CD4-positive, alpha-beta T cell treated with Interleukin-4 for 4 hours (primary cell): Measurements from ENCODE around the gene RMP24.
"Not testable (repeated sequence)": the region's sequence is repeated elsewhere in the genome, so short reads cannot be mapped to it uniquely, and the experiment has no call there.

Experiments used
- DNase-seq: peaks from one replicate; pipeline ENCODE4 v3.0.0-alpha.2; 2020

RMP24 gene

GRCh38 chr18:35972197-35973000 lies at the start of gene RMP24:
Gene RMP24 (plus strand): TSS chr18:35972679.
- peak; percentile 94 for DNase-seq

DNA sequence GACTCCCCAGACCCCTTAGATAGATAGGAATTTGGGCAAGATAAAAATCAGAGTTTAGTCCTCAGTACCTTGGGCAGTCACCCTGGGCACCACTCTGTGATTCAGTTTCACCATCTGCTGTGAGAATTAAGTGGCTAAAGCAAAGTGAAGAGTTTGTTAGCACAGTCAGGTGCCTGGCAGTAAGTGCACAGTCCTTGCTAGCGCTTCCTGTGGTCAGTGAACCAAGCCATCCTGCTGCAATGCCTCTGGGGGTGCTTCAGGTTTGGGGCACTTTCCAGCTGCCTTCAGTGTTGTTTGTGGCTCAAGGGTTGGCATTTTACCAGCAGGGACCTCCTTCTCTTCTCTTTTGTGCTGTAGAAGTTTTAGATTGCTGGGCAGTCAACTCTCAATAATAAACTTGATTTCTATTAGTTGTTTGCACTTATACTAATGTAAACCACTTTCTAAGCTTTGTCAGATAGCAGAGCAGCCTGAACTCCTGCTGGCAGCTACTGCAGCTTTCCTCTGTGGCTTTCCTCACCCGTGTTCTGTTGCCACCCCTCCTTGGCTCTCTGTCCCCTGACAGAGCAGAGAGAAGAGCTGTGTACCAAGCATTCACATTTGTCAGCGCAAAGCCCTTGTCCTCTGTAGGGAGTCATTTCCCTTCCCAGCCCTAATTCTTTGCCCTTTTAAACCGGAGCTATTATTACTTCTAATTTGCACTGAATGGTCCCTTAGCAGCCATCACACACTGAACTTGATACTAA lies 48.4 kb upstream of the RMP24 start:
- DNase-seq, result no peak

- DNase-seq, result no peak
Measured at GRCh38 chr18:35926884-35927283, 45.6 kb upstream of the RMP24 start.

- no peak for DNase-seq
Measured at GRCh38 chr18:35927430-35927829, 45.0 kb upstream of the RMP24 start.

- no peak for DNase-seq
Measured at GRCh38 chr18:35933982-35934381, 38.5 kb upstream of the RMP24 start.

- no peak for DNase-seq
Measured at GRCh38 chr18:35934891-35935290, 37.6 kb upstream of the RMP24 start.

- no peak for DNase-seq
Measured at GRCh38 chr18:35935805-35936204, 36.7 kb upstream of the RMP24 start.

- DNase-seq, result no peak
Measured at GRCh38 chr18:35936951-35937350, 35.5 kb upstream of the RMP24 start.

GRCh38 chr18:35938158-35938557 lies 34.3 kb upstream of the RMP24 start:
- DNase-seq, result no peak

- DNase-seq, result no peak
Measured at GRCh38 chr18:35938562-35938961, 33.9 kb upstream of the RMP24 start.

DNA sequence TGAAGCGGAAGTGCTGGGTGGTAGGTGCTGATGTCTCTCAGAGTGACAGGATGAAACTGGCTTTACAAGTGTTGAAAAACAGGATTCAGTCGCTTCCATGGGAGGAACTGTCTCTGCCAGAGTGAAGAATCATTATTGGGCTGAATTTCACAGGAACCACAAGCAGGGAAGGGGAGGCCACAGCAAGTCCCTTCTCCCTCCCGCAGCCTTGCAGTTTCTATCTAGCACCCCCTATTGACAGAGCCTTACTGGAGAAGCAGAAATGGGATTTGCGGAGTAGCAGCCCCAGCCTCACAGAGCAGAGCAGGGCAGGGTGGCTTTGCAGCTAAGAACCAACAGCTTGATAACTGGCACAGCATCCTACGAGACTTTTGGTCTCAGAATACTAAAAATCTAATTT lies 33.3 kb upstream of the RMP24 start:
- no peak for DNase-seq

- DNase-seq, result no peak
Measured at GRCh38 chr18:35941299-35941698, 31.2 kb upstream of the RMP24 start.

GRCh38 chr18:35942133-35942532 lies 30.3 kb upstream of the RMP24 start:
- no peak for DNase-seq

- no peak for DNase-seq
Measured at GRCh38 chr18:35942661-35943060, 29.8 kb upstream of the RMP24 start.

- DNase-seq, result no peak
Measured at GRCh38 chr18:35948080-35948479, 24.4 kb upstream of the RMP24 start.

GRCh38 chr18:35949090-35949489 lies 23.4 kb upstream of the RMP24 start:
- no peak for DNase-seq

DNA sequence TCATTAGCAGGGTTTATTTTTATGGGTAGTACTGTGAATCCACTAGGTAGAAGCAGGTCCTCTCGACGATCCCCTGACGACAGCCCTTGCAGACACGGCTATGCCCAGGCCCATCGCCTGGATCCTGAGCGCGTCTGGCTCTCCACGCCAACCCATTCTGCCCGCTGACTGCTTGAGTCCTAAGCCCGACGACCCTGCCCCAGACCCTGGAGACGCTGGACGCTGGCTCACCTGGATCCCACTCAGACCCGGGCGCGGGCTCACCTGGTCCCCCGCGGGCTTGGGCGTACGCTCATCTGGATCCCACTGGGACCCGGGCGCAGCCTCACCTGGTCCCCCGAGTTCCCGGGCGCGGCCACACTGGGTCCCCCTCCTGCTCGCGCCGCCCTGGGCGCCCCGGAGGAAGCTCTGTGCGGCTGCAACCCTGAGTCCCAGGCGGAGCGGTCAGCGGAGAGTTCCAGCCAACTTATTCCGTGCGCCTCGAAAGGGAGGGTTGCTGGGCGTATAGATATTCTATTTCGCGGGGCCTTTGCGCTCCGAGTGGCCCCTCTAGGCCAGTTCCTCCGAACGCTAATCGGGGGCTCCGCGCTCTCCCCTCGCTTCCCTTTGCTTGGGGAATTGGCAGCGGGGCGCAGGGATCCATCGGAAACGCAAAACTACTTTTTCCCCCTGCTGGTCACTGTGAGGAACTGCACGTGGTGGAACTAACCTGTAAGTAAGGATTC lies 22.4 kb upstream of the RMP24 start:
- peak; percentile 68 for DNase-seq

GRCh38 chr18:35950628-35950982 lies 21.9 kb upstream of the RMP24 start:
- DNase-seq, result no peak

DNA sequence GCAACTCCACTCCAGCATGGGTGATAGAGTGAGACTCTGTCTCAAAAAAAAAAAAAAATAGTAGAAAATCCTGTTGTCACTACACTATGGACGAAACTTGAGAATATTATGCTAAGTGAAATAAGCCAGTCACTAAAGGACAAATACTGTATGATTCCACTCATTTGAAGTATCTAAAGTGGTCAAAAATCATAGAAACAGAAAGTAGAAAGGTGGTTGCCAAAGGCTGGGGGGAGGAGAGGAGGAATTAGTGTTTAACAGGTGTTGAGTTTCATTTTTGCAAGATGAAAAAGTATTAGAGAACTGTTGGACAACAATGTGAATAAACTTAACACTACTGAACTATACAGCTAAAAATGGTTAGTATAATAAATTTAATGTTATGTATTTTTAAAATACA lies 18.8 kb upstream of the RMP24 start:
- no peak for DNase-seq

- no peak for DNase-seq
Measured at GRCh38 chr18:35956226-35956625, 16.3 kb upstream of the RMP24 start.

DNA sequence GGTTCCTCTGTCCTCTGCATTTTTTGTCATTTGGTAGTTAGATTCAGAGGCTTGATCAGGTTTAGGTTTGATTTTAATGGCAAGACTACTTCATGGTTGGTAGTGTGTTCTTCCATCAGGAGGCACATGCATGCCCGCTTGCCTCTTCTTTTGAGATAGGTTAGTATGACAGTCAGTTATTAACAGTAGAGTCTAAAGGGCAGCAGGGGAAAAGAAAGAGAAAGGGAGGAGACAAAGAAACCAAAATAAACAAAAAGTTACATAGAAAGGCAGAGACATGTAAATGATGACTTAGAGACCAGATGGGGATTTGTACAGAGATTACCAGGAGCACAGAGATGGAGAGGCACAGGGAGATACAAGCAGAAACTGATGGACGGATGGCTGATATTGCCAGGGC lies 10.2 kb upstream of the RMP24 start:
- DNase-seq, result no peak

GRCh38 chr18:35964319-35964718 lies 8.2 kb upstream of the RMP24 start:
- DNase-seq, result no peak

DNA sequence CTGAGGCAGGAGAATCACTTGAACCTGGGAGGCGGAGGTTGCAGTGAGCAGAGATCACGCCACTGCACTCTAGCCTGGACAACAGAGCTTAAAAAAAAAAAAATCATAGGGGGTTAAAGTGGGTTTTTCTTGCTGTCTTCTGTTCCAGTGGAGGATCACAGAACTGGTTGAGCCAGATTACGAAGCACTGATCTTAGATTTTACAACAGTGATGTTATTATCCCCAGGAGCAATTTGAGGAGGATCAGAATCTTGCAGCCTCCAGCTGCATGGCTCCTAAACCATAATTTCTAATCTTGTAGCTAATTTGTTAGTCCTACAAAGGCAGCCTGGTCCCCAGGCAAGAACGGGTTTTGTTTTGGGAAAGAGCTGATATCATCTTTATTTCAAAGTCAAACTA lies 4.6 kb upstream of the RMP24 start:
- not testable (repeated sequence) for DNase-seq
